H1 (cell line): Measurements from ENCODE around the gene GRID1.

Experiments
- EZH2 ChIP-seq: fragments of 200-600 bp; sonication (generic); IDR thresholded peaks from 2 replicates; pipeline ENCODE4 v1.7.1; 2012; ENCODE audit warnings: low read depth, mild to moderate bottlenecking, moderate library complexity, low read length, inconsistent platforms; ENCODE audit not compliant: severe bottlenecking
- SUZ12 ChIP-seq: fragments of 200-600 bp; sonication (generic); IDR thresholded peaks from 2 replicates; pipeline ENCODE4 v1.6.1; 2012; ENCODE audit warnings: mild to moderate bottlenecking, inconsistent platforms, low read length, moderate library complexity, mixed read lengths
- TF ChIP-seq, protein P1 (sequence below), 3 experiments: IDR thresholded peaks; 1 replicate in 2 of 3; 2 replicates in 1 of 3; pipeline versions ENCODE4 v1.5.1 to v1.6.1; 2011; ENCODE audit warnings: low read length in 3 of 3, mild to moderate bottlenecking in 3 of 3, inconsistent platforms in 2 of 3, low read depth in 1 of 3, moderate library complexity in 1 of 3; ENCODE audit not compliant: insufficient read depth in 1 of 3; ENCODE audit errors: control extremely low read depth in 1 of 3

DNA sequence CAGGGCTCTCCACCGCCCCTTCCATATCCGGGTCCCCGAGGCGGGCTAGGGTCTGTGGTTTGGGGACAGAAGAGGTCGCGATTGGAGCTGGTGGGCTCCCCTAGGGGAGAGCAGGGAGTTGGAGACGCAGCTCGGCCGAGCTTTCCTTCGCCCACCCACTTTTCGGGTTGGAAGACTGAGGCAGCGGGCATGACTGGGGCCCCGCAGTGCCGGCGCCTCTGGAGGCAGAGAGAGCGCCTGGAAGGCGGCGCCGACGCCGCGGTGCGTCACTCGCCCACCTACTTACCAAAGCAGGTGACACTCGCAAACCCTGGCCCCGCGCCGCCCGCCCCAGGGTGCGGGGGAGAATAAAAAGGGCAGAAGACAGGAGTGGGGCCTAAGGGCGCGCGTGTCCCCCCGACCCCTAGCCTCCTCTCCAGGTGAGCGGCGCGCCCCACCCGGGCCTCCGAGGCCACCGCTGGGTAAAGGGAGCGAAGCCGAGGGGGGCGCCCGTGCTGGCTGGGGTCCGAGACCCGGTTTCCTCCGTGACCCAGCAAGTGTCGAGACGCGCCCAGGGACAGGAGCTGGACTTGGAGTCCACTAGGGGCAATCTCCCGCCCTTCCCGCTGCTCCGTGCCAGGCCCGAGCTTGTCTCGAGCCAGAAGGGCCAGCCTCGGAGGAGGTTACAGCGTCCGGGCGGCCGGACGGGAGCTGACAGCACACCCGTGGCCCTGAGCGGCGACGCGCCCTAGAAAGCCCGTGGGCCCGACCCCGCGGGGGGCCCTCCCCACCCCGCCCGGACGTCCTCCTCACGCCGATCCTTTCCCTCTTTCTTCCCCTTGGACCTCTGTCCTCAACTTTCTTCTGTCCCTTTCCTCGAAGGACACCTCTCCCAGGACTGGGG is 34.4 kb upstream of the GRID1 start:
- TF ChIP-seq, protein P1, sequence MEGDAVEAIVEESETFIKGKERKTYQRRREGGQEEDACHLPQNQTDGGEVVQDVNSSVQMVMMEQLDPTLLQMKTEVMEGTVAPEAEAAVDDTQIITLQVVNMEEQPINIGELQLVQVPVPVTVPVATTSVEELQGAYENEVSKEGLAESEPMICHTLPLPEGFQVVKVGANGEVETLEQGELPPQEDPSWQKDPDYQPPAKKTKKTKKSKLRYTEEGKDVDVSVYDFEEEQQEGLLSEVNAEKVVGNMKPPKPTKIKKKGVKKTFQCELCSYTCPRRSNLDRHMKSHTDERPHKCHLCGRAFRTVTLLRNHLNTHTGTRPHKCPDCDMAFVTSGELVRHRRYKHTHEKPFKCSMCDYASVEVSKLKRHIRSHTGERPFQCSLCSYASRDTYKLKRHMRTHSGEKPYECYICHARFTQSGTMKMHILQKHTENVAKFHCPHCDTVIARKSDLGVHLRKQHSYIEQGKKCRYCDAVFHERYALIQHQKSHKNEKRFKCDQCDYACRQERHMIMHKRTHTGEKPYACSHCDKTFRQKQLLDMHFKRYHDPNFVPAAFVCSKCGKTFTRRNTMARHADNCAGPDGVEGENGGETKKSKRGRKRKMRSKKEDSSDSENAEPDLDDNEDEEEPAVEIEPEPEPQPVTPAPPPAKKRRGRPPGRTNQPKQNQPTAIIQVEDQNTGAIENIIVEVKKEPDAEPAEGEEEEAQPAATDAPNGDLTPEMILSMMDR (IDR thresholded peaks at IDR 0.05; ENCODE audit: control extremely low read depth in 1 of 3, insufficient read depth in 1 of 3, low read depth in 1 of 3, low read length in 3 of 3) = peak in 1 of 3 experiments; percentile 4; a peak in 1 of 4 replicates
- TF ChIP-seq SUZ12 (peak; percentile 24; the same call in 1 of the 2 replicates), EZH2 (peak; percentile 28)
